Anterior cingulate cortex (tissue), 58 donors: Measurements from ENCODE around the gene LCN10.
"Not testable (repeated sequence)": the region's sequence is repeated elsewhere in the genome, so short reads cannot be mapped to it uniquely, and the experiment has no call there.

Experiments
- DNase-seq, 58 donors: peaks; one replicate each; lab custom pipeline; 2025; lab: John Stamatoyannopoulos, UW

Gene LCN10

GRCh38 chr9:136707849-136708517, 34.8 kb downstream of the LCN10 start:
- no peak for DNase-seq

GRCh38 chr9:136707011-136707410, 35.7 kb downstream of the LCN10 start:
- DNase-seq, result no peak

- no peak for DNase-seq
Observed at GRCh38 chr9:136705564-136705963, 37.2 kb downstream of the LCN10 start.

- not testable (repeated sequence) for DNase-seq
Observed at GRCh38 chr9:136704741-136705140, 38.0 kb downstream of the LCN10 start.

- DNase-seq, result no peak
Observed at GRCh38 chr9:136703276-136703860, 39.4 kb downstream of the LCN10 start.

GRCh38 chr9:136701668-136702053, 41.1 kb downstream of the LCN10 start:
- no peak for DNase-seq

- no peak for DNase-seq
Observed at GRCh38 chr9:136700959-136701667, 41.6 kb downstream of the LCN10 start.

GRCh38 chr9:136700304-136700703, 42.4 kb downstream of the LCN10 start:
- DNase-seq, result no peak

- DNase-seq, result no peak
Observed at GRCh38 chr9:136698635-136699246, 44.0 kb downstream of the LCN10 start.

GRCh38 chr9:136697821-136698526, 44.8 kb downstream of the LCN10 start:
- no peak for DNase-seq

- no peak for DNase-seq
Observed at GRCh38 chr9:136697146-136697820, 45.5 kb downstream of the LCN10 start.

- DNase-seq, result no peak
Observed at GRCh38 chr9:136696502-136696901, 46.2 kb downstream of the LCN10 start.

- no peak for DNase-seq
Observed at GRCh38 chr9:136695955-136696354, 46.8 kb downstream of the LCN10 start.

GRCh38 chr9:136695435-136695895, 47.3 kb downstream of the LCN10 start:
- no peak for DNase-seq

- DNase-seq, result no peak
Observed at GRCh38 chr9:136694872-136695247, 47.9 kb downstream of the LCN10 start.

- peak in 4 of 58 donors; percentile 4 to 30 (median 22) for DNase-seq
Observed at GRCh38 chr9:136694163-136694871, 48.4 kb downstream of the LCN10 start.

- no peak for DNase-seq
Observed at GRCh38 chr9:136693490-136694162, 49.1 kb downstream of the LCN10 start.

- DNase-seq, result no peak
Observed at GRCh38 chr9:136693135-136693489, 49.6 kb downstream of the LCN10 start.
